NCI-H146 treated with DMSO at 0.1 percent for 48 hours (cell line): ENCODE results near the gene QPRT.
"Not testable (repeated sequence)": the region's sequence is repeated elsewhere in the genome, so short reads cannot be mapped to it uniquely, and the experiment has no call there.

Experiments used
- DNase-seq: peaks from one replicate; lab custom pipeline; 2025; ENCODE audit not compliant: unreplicated experiment; lab: John Stamatoyannopoulos, UW

Gene QPRT

DNA sequence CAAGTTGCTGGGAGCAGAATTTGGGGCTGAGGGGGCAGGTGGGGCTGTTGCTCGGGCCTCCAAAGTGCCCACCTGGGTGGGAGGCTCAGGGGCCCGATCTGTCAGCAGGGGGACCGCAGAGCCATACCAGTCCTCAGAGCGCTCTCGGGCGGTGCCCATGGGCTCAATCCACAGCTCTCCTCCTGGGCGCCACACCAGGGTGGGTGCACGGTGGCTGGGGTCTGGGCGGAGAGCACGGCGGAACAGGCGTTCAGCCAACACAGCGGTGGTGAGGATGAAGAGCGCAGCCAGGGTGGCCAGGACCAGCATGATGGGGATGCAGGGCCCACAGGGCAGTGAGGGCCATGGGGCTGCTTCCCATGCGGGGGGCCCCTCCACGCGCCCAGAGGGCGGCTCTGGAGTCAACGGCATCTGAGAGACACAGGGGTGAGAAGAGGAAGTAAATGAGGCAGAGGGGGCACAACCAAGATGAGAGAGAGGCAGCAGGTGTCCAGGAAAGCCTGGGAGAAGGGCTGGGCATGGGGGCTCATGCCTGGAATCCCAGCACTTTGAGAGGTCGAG lies 65.6 kb downstream of the QPRT start:
- no peak for DNase-seq

DNA sequence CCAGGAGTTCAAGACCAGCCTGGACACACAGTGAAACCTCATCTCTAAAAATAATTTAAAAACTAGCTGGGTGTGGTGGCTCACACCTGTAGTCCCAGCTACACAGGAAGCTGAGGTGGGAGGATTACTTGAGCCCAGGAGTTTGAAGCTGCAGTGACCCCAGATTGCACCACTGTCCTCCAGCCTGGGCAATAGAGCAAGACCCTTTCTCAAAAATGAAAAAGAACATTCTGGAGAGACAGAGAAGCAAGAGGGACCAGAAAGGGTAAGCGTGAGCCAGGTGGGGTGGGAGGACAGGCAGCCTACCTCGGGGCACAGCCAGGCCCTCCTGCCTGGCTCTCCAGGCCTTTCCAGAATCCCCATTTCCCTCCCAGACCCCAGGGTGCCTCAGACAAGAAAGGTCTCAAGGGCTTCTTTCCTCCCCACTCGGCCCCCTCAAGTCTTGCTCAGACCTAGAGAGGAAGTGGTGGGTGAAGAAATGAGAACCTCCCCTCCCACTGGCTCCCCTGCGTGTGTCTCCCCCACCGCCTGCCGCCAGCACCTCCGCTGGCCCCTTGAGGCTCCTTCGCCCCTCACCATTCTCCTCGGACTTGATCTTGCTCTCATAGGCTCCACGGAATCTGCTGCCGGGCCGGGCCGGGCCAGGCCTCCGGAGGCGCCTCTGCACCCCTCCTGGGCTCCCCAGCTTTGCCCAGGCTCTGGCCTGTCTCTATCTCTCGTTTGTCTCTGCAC lies 66.3 kb downstream of the QPRT start:
- no peak for DNase-seq

DNA sequence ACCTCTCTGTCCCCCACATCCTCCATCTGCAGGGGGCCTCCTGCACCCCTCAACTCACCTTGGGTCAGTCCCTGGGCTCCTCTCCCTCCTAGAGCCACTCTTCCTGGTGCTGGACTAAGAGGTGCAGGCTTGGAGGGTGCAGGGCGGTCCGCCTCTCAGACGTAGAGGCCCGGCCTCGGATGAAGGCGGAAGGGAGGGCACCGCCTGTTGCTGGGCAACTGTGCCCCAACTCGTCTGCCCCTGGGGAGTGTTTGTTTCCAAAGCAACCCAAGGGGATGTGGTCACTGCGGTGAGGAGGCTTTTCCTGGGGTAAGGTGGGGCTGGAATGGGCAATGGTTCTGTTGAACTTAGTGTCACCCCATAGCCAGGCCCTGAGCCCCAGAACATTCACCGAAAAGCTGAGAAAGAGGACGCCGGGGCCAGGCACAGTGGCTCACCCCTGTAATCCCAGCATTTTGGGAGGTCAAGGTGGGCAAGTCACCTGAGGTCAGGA lies 66.9 kb downstream of the QPRT start, which contains the start of gene C16orf54:
TSS of gene C16orf54 (minus strand) at position 138 of the 493 bp plus-strand sequence. CDS start 1,039 bp downstream, outside the sequence.
- no peak for DNase-seq

DNA sequence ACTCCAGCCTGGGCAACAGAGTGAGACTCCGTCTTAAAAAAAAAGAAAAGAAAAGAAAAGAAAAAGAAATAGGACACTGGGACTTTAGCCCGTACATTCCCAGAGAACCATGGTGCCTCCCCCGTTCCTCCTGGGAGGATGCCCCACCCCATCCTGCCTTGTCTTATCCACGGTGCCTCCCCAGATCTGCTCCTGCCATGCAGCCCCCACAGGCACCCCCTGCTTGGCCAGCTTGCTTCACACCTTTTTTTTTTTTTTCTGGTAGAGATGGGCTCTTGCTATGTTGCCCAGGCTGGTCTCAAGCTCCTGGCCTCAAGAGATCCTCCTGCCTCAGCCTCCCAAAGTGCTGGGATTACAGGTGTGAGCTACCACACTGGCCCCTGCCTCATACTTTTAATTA lies 67.5 kb downstream of the QPRT start:
- DNase-seq, result not testable (repeated sequence)
